Activated naive CD4-positive, alpha-beta T cell treated with anti-CD3 and anti-CD28 coated beads, Interleukin-2, amount 10 ng/mL, durations not matched to agents 7 days and 5 days (primary cell): ENCODE data around the gene ATP6AP1.

Experiments used
- CTCF ChIA-PET: fragments of 350-600 bp; sonication (Branson Sonifier 250); formaldehyde crosslinking; loops from one replicate; lab custom pipeline; 2021; ENCODE audit warnings: antibody characterized with exemption; lab: Charles Lee
- DNase-seq: peaks from one replicate; pipeline ENCODE4 v3.0.0-alpha.2; 2020
- H3K27ac Mint-ChIP-seq: one replicate; pipeline ENCODE4 v1.8.0; 2021; ENCODE audit warnings: mild to moderate bottlenecking, moderate library complexity, mixed read lengths
- H3K27me3 Mint-ChIP-seq: one replicate; pipeline ENCODE4 v1.8.0; 2021; ENCODE audit warnings: mild to moderate bottlenecking, mixed read lengths
- H3K36me3 Mint-ChIP-seq: one replicate; pipeline ENCODE4 v1.8.0; 2021; ENCODE audit warnings: mixed read lengths
- H3K4me1 Mint-ChIP-seq: one replicate; pipeline ENCODE4 v1.8.0; 2021; ENCODE audit warnings: mixed read lengths
- H3K4me3 Mint-ChIP-seq: one replicate; pipeline ENCODE4 v1.8.0; 2021; ENCODE audit warnings: mild to moderate bottlenecking, moderate library complexity, mixed read lengths
- H3K9me3 Mint-ChIP-seq: one replicate; pipeline ENCODE4 v1.8.0; 2021; ENCODE audit warnings: mixed read lengths

Gene ATP6AP1

GRCh38 chrX:154485150-154486051, 56.9 kb downstream of the ATP6AP1 start:
- no peaks in the 10 kb centered on the region for H3K27me3 Mint-ChIP-seq
- peak overlapping the region; percentile 68 for H3K4me3 Mint-ChIP-seq
- peak overlapping the region; percentile 14 for H3K27ac Mint-ChIP-seq
- DNase-seq: no peak
- H3K4me1 Mint-ChIP-seq: peaks cover 35% of the 10 kb centered on the region
- CTCF ChIA-PET: interaction anchor here (1.4 kb wide), 1 partner anchor 26 kb away, joined by 3 read pairs; no protein-coding TSS in a partner anchor
- peaks cover 15% of the 10 kb centered on the region for H3K36me3 Mint-ChIP-seq
- no peaks in the 10 kb centered on the region for H3K9me3 Mint-ChIP-seq

DNA sequence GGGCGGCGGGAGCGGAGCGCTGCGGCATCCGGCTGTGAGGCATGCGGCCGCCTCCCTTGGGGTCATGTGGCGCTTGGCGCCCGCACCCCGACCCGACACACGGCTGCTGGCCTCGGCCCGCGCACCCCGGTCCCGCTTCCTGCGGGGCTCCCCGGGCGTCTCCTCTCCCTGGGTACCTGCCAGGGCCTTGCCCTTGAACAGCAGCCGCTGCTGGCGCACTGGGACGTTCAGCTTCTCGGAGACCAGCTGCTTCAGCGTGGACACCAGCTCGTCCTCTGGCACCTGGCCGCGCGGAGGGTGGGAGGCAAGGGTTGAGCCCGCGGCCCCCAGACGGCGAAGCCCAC, 57.5 kb downstream of the ATP6AP1 start:
- CTCF ChIA-PET: interaction anchor here (1.4 kb wide), 1 partner anchor 27 kb away, joined by 3 read pairs; no protein-coding TSS in a partner anchor
- peaks cover 15% of the 10 kb centered on the region for H3K36me3 Mint-ChIP-seq
- no peaks in the 10 kb centered on the region for H3K27me3 Mint-ChIP-seq
- DNase-seq: peak; percentile 55
- H3K4me3 Mint-ChIP-seq: peak overlapping the region; percentile 28
- peaks cover 36% of the 10 kb centered on the region for H3K4me1 Mint-ChIP-seq
- no peaks in the 10 kb centered on the region for H3K9me3 Mint-ChIP-seq
- H3K27ac Mint-ChIP-seq: no peak overlapping the region
